ENCODE measurements around the gene TBL1XR1.
"Not testable (repeated sequence)": the region's sequence is repeated elsewhere in the genome, so short reads cannot be mapped to it uniquely, and the experiment has no call there.

Gene TBL1XR1

DNA sequence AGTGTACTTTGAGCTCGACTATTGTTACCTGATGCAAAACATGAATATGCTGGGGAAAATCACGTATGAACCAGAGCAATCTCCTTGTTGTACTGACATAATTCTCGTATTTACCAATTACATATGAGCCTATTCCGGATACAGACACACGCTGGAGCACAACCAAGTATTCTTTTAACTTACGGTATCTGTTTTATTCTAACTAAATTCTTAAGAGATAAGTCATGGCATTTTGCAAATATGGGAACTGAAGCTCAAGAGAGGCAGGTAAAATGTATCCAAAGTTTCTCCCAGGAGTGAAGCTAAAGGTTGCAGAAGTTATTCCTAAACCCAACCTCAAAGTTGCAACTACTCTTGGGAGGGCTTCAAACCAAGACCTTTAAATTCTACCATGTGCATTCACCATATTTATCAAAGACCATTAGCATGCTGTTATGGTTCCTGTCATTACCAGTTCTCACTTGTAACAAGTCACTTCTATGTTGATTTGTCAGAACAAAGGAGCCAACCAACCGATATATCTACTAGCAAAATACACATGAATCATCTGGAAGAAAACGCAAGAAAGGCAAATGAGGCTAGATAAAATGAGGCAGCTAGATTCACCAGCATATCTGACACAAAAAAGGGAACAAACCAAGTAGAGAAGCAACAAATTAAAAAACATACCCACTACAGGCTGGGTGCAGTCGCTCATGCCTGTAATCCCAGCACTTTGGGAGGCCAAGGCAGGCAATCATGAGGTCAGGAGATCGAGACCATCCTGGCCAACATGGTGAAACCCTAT lies 17.8 kb downstream of the TBL1XR1 start:
- DNase-seq = no peak

DNA sequence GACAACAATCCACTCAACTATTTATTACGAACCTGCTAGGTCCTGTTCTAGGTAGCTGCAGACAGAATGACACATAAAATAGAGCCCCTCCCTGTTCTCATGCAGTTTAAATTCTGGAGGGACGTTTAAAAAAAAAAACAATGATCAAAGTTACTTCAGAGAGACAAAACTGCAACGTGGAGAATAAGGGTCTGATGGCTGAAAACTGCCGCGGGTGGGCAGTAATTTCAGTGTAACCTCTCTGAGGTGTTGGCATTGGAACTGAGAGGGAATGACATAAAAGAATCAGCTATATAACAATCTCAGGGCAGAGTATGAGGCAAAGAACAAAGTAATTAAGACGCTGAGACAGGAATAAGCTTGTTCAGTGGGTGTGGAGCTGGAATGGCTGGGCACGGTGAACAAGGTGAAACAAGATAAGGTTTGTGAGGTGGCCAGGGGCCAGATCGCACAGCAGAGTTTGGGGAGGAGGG lies 19.5 kb downstream of the TBL1XR1 start:
- no peak for DNase-seq

DNA sequence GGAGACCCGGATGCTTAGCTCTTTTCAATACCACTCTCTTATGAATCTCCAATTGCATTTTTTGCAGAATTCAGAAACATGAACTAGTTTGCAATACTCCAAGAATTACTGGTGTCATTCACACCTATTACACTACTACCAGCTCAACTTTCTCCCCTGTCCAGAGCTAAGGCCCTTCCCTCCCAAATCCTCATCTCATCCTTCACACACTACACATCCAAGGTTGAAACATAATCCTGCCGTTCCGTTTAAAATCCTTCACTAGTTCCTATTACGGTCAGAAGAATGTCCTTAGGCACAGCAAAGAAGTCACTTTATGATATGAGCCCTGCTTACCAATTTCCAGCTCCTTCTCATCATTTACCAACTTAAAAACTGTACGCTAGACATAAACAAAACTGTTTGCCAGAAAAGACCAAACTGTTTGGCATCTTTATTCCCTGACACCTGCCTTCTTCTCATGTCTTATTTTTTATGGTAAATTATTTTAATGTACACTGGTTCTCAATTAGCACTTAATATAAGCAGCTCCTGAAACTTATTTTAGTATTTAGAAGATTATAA lies 22.6 kb downstream of the TBL1XR1 start:
- no peak for DNase-seq

DNA sequence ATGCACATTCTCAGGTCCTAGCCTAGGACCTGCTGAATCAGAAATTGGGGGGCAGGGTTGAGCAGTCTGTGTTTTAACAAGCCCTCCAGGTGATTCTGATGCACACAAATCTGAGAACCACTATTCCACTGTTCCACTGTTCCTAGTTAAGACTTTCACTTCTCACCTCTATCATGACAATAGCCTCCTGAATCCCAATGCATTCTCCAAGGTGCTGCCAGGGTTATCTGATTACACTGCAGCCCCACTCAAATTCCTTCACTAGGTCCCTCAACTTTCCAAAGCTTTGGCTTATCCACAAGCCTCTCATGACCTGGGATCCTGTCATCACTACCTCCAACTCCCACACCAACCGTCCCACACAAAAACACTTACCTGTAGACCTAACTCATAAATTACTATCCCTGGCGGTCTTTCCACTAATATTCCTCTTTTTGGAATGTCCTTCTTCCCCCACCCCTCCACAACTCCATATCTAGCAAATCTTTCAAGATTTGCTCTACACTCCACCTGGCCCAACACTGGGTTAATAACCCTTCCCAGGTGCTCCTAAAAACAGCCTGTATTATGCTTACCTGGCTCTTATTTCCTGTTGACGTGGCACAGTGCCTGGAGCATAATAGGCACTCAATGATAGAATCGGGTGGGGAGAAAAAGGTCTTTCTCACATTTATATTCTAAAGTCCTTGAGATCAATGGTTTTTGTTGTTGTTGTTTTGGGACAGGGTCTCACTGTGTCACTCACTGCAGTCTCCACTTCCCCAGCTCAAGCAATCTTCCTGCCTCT lies 27.2 kb downstream of the TBL1XR1 start:
- DNase-seq = no peak

DNA sequence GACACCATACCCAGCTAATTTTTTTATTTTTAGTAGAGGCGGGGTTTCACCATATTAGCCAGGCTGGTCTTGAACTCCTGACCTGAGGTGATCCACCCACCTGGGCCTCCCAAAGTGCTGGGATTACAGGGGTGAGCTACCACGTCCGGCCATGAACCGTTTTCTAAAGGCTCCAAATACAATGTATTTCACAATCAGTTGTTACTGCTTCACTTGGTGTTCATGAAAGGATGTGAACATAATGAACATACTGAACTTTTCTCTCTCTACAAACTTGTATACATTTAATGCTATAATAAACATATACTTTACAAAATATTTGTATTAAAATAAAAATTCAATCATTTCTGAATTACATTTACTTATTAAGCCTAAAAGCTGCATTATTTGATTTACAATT lies 28.9 kb downstream of the TBL1XR1 start:
- DNase-seq = no peak

DNA sequence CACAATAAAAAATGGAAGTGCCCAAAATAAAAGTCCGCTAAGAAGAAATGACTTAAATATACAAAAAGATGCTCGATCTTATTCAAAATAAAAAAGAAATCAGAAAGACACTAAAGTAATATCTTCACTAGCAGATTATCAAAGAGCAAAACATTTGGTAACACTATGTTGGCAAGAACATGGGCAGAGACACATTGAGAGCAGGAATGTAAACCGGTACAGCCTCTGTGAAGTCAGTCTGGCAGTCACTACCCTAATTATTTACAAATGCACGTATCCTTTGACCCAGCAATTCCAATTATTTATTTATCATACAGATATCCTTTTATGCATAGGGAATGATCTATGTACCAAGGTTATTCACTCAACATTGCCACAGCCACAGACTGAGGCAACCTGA lies 34.5 kb downstream of the TBL1XR1 start:
- DNase-seq = no peak

DNA sequence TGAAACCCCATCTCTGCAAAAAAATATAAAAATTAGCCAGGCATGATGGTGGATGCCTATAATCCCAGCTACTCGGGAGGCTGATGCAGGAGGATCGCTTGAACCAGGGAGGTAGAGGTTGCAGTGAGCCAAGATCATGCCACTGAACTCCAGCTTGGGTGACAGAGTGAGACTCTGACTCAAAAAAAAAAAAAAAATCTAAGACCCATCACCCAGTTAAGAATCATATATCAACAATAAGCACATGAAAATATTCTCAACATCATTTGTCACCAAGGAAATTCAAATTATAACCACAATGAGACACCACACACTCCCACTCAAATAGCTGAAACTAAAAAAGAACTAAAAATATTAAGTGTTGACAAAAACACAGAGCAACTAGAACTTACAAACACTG lies 35.7 kb downstream of the TBL1XR1 start:
- not testable (repeated sequence) for DNase-seq

DNA sequence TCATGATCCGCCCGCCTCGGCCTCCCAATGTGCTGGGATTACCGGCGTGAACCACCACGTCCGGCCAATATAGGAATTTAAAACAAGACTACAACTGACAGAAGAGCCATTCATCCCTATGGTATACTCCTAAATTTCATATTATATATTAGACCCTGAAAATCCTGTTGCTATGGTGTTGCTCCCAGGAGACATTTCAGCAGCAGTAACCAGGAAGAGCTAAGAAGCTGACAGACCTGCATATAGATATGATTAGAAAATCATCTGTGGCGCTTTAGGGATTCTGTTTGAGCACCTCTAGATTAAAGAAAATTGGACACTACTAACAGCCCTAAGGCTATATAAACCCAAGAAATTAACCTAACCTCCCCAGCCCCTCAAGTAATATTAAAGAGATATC lies 38.8 kb downstream of the TBL1XR1 start:
- DNase-seq = no peak

DNA sequence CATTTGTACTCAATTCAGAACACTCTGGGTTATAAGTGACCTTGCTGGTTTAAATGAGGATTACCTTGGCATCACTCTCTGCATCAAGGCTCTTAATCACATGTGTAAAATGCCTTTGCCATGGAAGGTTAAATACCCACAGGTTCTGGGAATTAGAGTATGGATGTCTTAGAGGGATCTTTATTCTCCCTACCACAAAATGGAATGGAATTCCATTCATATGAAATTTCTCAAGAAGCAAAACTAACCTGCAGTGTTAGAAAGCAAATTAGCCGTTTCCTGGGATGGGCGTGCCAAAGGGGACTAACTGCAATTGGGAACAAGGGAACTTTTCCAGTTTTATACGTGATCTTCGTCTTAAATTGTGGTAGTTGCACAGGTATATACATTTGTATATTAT lies 39.8 kb downstream of the TBL1XR1 start:
- no peak for DNase-seq

DNA sequence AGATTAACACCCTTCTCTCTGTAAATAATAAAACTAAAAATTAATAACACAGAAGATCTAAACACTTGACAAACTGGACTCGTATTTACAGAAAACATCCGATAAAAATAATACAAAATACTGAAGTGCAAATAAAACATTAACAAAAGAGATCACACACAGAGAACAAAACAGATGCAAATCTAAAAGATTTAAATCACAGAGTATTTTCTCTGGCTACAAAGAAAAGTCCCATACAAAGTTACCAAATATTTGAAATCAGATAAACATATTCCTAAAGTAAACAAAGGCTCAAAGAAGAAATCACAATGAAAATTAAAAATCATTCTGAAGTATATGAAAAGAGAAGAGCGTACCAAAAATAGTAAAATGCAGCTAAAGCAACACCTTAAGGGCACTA lies 42.5 kb downstream of the TBL1XR1 start:
- no peak for DNase-seq

DNA sequence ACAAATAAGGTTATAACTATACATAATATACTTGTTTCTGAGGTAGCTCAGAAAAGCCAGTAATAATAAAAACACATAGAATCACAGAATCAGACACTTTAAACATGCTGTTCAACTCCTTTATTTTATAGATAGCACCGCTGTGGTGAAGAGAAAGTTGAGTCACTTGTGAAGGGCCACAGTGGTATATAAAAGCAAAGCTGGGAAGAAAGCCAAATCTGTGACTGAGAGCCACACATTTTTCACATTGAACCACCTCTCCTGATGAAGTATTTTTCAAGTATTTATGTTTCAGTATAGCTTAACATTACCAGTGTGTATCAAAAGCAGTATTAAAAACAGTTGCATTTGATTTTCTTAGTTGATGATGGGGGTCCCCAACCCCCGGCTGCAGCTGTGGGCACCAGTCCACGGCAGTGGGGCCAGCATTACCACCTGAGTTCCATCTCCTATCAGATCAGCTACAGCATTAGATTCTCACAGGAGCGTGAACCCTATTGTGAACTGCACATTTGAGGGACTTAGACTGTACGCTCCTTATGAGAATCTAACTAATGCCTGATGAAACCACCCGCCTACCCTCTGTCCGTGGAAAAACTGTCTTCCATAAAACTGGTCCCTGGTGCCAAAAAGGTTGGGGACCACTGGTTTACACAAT lies 46.2 kb downstream of the TBL1XR1 start:
- peak; percentile 91 for DNase-seq

DNA sequence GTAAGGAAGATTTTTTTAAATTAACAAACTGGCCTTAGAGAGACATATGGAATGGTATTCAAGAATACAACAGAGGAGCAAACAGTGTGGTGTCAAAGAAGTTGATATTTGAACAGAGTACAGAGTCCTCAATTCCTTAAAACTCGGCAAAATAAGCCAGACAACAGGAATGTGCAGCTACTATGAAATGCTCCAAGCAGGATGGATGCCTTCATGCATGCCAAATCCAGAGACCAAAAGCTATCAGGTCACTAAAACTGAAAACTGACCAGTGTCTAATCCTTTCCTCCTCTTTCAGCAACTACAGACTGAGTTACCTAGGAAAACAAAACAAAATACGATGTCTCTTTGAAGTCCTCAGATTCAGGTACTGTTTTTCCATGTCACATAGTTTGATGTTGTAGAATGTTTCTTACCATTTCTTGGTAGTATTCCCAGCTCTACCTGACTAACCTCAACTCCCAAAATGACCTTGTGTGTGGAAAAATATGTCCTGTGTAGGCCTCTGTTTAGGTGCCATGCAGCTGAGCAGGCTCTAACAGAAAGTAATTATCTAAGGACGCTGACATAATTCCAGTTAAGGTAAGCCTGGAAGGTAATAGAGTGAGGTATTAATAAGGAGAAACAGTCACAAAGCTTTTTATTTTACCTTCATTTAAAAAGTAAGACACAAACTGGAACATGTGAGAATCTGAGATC lies 46.9 kb downstream of the TBL1XR1 start:
- DNase-seq = no peak

DNA sequence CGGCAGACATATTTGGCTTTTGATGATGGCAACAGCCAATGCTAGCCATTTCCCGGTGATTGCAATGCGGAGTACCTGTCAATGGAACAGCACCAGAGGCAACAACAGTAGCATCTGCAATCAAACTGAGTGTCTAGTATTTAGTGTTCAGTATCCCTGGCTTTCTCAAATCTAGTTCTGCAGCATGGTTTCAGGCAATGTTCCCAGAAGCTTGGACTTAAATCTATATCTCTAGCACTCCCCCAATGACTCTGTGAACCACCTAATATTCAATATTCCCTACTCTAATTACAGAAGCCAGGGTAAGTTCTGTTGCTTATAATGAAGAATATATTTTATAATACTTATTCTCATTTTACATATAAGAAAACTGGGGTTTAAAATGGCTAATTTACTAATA lies 48.2 kb downstream of the TBL1XR1 start:
- DNase-seq = no peak

DNA sequence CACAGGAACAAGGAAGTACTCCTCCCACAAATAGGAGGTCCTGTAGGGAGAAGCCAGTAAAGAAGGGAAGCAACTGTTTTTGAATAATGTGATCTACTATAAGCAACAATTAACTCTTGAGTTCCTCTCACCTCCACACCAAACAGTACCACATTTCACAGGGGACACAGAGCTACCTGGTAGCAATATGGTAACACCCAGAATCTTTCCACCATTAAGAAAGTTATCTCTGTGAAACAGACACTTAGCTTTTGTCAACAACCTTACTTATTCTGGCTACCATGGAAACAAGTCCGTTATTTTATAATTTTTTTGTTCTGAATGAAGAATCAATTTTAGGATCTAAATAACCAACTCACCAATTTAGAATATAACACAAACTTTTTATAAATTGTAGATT lies 49.5 kb downstream of the TBL1XR1 start:
- no peak for DNase-seq

DNA sequence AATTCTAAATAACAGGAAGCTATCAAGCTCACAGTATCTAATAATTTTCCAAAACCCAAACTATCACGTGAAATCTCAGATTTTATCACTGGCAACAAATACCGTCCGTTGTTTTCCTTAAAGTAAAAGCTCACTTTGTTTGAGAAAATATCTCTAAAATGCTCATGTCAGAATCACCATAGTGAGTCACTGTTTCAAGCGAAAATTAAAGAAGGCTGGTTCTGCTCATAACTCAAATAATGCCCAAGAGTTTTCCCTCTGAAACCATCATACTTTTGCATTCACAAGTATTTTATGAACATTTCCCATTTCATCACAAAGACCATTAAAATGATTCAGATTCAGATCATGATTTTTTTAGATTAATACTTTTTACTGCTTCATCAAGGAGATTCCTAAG lies 50.6 kb downstream of the TBL1XR1 start:
- peak; percentile 79 for DNase-seq

DNA sequence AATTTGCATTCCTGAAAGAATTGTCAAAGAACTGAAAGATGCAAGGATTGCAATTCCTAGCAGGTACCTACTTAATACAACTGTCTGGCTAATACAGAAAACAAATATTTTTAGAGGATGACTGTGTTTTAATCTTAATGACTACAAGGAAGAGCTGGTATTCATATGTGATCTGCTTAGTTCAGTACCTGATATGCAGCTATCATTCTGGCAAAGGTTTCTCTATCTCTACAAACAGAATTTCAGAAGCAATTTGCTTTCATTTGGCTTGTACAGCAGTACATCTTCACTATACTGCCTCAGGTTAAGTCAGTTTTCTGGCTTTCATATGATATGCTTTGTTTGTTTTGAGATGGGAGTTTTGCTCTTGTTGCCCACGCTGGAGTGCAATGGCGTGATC lies 51.3 kb downstream of the TBL1XR1 start:
- no peak for DNase-seq

DNA sequence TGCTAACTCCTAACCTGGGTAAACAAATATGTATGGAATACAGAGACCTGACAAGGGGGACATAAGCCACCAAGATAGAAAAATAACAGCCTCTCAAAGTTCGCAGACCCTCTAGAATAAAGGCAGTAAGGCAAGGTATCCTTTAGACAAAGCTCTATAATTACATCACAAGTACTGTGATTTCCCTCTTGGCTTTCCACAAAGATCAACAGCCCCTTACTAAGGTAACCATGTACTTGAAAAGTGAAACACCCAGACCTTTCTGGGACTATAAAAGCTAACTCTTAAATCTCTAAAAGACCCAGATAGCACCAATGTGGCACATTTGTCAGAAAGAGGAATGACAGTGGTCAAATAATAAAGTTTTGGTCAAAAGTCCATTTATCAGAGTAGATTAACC lies 51.9 kb downstream of the TBL1XR1 start:
- DNase-seq = no peak

DNA sequence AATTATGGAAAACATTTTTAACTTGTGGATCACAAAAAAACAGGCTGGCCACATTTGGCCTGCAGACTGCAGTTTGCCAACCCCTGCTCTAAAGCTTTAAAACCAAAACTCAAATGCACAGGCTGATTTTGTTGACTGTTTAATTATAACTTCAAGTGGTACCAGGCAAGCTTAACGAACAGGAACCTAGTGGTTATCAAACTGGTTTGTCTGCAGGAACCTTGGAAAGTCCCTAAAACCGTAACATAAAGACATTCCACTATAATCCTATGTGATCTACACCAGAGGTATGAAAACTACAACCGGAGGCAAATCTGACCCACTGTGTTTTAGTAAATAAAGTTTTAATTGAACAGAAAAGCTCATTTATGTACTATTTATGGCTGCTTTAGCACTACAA lies 52.4 kb downstream of the TBL1XR1 start:
- DNase-seq = no peak

DNA sequence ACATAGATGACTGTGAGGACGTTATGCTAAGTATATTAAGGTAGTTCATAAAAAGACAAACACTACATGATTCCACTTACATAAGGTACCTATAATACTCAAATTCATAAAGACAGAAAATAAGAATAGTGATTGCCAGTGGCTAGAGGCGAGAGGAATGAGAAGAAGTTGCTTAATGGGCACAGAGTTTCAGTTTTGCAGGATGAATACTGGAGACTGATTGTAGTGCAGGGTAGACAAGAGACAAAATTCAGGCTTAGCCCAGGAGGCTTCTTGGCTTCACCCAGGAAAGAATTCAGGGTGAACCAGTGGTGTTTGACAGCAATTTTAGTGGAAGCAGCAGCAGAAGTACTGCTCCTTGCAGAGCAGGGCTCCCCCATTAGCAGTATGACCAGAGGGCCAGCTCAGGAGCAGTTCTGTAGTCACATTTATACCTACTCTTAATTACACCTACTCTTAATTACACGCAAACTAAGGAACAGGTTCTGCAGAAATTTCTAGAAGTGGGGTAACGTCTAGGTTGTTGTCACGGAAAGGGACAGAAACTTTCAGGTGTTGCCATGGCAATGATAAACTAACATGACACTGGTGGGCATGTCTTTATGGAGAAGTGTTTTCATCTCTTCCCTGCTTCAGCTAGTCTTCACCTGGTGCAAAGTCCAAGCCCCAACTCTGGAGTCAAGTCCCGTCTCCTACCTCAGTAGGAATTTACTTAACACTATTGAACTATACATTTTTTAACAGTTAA lies 55.2 kb downstream of the TBL1XR1 start:
- no peak for DNase-seq

DNA sequence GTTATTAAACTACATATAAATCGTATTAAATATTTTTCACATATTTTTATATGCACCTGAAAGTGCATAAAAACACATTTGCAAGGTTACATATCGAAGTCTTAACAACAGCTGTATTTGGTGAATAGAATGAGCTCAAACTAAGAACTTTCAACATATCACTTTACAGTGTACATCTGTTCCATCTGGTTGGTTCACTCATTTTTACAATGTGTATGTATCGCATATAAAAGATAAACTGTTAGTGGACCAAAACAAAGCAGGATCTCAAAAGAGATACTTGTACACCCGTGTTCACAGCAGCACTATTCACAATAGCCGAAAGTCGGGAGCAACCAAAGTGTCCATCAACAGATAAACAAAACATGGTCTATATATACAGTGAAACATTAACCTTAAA lies 55.8 kb downstream of the TBL1XR1 start:
- DNase-seq = no peak

DNA sequence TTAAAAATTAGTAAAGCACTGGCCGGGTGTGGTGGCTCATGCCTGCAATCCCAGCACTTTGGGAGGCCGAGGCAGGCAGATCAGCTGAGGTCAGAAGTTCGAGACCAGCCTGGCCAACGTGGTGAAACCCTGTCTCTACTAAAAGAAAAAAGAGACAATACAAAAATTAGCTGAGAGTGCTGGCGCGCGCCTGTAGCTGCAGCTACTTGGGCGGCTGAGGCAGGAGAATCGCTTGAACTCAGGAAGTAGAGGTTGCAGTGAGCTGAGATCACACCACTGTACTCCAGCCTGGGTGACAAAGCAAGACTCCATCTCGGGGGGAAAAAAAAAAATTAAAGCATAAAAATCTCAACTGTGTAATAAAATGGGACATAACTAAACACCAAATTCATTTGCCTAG lies 58.1 kb downstream of the TBL1XR1 start:
- DNase-seq = not testable (repeated sequence)

Data from fibroblast of skin of right quadriceps (primary cell).